Activated CD8-positive, alpha-beta memory T cell treated with anti-CD3 and anti-CD28 coated beads for 4 hours (primary cell): ENCODE data around the gene PTPRN2.
A peak's percentile ranks its signal among the peaks of the same experiment; 100 is the strongest.
"Not testable (repeated sequence)": the region's sequence is repeated elsewhere in the genome, so short reads cannot be mapped to it uniquely, and the experiment has no call there.

Experiments used
- DNase-seq, 2 donors: peaks; one replicate each; pipeline ENCODE4 v3.0.0-alpha.2; 2020; ENCODE audit warnings: low read depth in 2 of 2

Gene PTPRN2

GRCh38 chr7:157854066-157854891, 733.3 kb downstream of the PTPRN2 start:
- DNase-seq = no peak

GRCh38 chr7:157853789-157854065, 733.9 kb downstream of the PTPRN2 start:
- DNase-seq = no peak

- no peak for DNase-seq
These were observed 734.4 kb downstream of the PTPRN2 start for GRCh38 chr7:157853076-157853788.

- DNase-seq = peak in 1 of 2 donors; percentile 61
These were observed 736.0 kb downstream of the PTPRN2 start for GRCh38 chr7:157851501-157852067.

GRCh38 chr7:157850481-157851444, 736.9 kb downstream of the PTPRN2 start:
- DNase-seq = no peak

- DNase-seq = no peak
These were observed 737.9 kb downstream of the PTPRN2 start for GRCh38 chr7:157849726-157850125.

- DNase-seq = no peak
These were observed 738.4 kb downstream of the PTPRN2 start for GRCh38 chr7:157849341-157849596.

- no peak for DNase-seq
These were observed 738.9 kb downstream of the PTPRN2 start for GRCh38 chr7:157848508-157849340.

- not testable (repeated sequence) for DNase-seq
These were observed 739.7 kb downstream of the PTPRN2 start for GRCh38 chr7:157847756-157848487.

GRCh38 chr7:157846746-157847145, 740.9 kb downstream of the PTPRN2 start:
- DNase-seq = not testable (repeated sequence)

GRCh38 chr7:157846271-157846670, 741.4 kb downstream of the PTPRN2 start:
- DNase-seq = no peak

- DNase-seq = no peak
These were observed 742.3 kb downstream of the PTPRN2 start for GRCh38 chr7:157845203-157845835.

- no peak for DNase-seq
These were observed 743.0 kb downstream of the PTPRN2 start for GRCh38 chr7:157844611-157845010.

- DNase-seq = no peak
These were observed 743.5 kb downstream of the PTPRN2 start for GRCh38 chr7:157844141-157844540.

GRCh38 chr7:157843336-157844140, 744.1 kb downstream of the PTPRN2 start:
- DNase-seq = no peak

- no peak for DNase-seq
These were observed 745.8 kb downstream of the PTPRN2 start for GRCh38 chr7:157841773-157842370.

- no peak for DNase-seq
These were observed 746.5 kb downstream of the PTPRN2 start for GRCh38 chr7:157840914-157841772.
